A549 treated with AZD2906 at 1 μM for 4 hours (cell line): ENCODE measurements around the gene MAGEA3. TPM values are rescaled to one million over a fixed set of nuclear protein-coding genes. Genes with fewer than 3 reads are reported as not detected.

ENCODE experiments used
- total RNA-seq: library from RNA; stranded (reverse); fragments of 200-300 nt; extraction: Qiagen RNA extraction; gene quantifications from 5 replicates; pipeline ENCODE4 v1.2.3, GENCODE V29; 2022

The MAGEA3 gene
- total RNA-seq, result 2.0 to 5.2 TPM (median 3.1 TPM) in 5 replicates

GRCh38 chrX:152697952-152698931 is at the start of gene MAGEA3:
MAGEA3 (plus strand) TSS chrX:152698794; CDS start chrX:152700833, 2,039 bp downstream.

GRCh38 chrX:152709173-152709572 is 10.6 kb downstream of the MAGEA3 start, which contains the start of gene CSAG2:
CSAG2 (minus strand) TSS chrX:152709273; CDS start chrX:152709112, 161 bp downstream.

GRCh38 chrX:152713815-152714787 is 15.5 kb downstream of the MAGEA3 start, which contains the start of gene MAGEA2B:
MAGEA2B (plus strand) TSS chrX:152714628; CDS start chrX:152717107, 2,479 bp downstream.

GRCh38 chrX:152733261-152733975 is 34.8 kb downstream of the MAGEA3 start, which contains the start of the genes CSAG1 and MAGEA12:
CSAG1 (minus strand) TSS chrX:152733721; CDS start chrX:152732460, 1,261 bp downstream.
MAGEA12 (plus strand) TSS chrX:152733757; CDS start chrX:152736162, 2,405 bp downstream.

Other genes starting within 250 kb of the MAGEA3 start
- 0.31 to 0.81 TPM (median 0.45 TPM) in 5 replicates for gene GABRA3, start 247.5 kb upstream of the MAGEA3 start, total RNA-seq
- 0.15 to 0.24 TPM (median 0.21 TPM) in 5 replicates for gene GABRQ, start 60.9 kb upstream of the MAGEA3 start, total RNA-seq
- gene CSAG2, start 10.5 kb downstream of the MAGEA3 start, total RNA-seq, result not detected in 5 replicates
- 0.06 to 0.23 TPM in 2 of 5 replicates, not detected in the others for gene MAGEA2B, start 15.8 kb downstream of the MAGEA3 start, total RNA-seq
- gene CSAG1, start 34.9 kb downstream of the MAGEA3 start, total RNA-seq, result 0.18 to 0.46 TPM (median 0.24 TPM) in 5 replicates
- 0.06 to 0.29 TPM (median 0.15 TPM) in 5 replicates for gene MAGEA12, start 35.0 kb downstream of the MAGEA3 start, total RNA-seq
- gene MAGEA2, start 55.0 kb downstream of the MAGEA3 start, total RNA-seq, result 0.05 to 0.14 TPM (median 0.13 TPM) in 3 of 5 replicates, not detected in the others
- not detected in 5 replicates for gene CSAG3, start 60.4 kb downstream of the MAGEA3 start, total RNA-seq
- gene MAGEA6, start 70.9 kb downstream of the MAGEA3 start, total RNA-seq, result 9.8 to 13.1 TPM (median 12.2 TPM) in 5 replicates
- 69.3 to 81.7 TPM (median 71.6 TPM) in 5 replicates for gene CETN2, start 132.0 kb downstream of the MAGEA3 start, total RNA-seq
- 48.0 to 50.6 TPM (median 49.4 TPM) in 5 replicates for gene NSDHL, start 132.3 kb downstream of the MAGEA3 start, total RNA-seq
- gene ZNF185, start 199.3 kb downstream of the MAGEA3 start, total RNA-seq, result 6.8 to 7.5 TPM (median 7.1 TPM) in 5 replicates